Heart left ventricle (tissue), 13 donors: ENCODE results near the gene ANKRD61.

Experiments used
- POLR2A ChIP-seq, 2 donors: fragments of 450-650 bp; IDR thresholded peaks; one replicate each; pipeline ENCODE4 v1.6.1; 2017; ENCODE audit warnings: antibody characterized with exemption in 2 of 2, mild to moderate bottlenecking in 2 of 2, moderate library complexity in 2 of 2
- TF ChIP-seq, protein P1 (sequence below), 12 donors: fragments of 200-600 bp; sonication (generic) in 4 of 12; IDR thresholded peaks; one replicate each; pipeline versions ENCODE4 v1.5.0 to v1.8.0; 2018 to 2022; ENCODE audit warnings: antibody characterized with exemption in 12 of 12, mild to moderate bottlenecking in 5 of 12
- donor health status: ischemic (EF 13 %, LVEDD 7.1; RV severe dilation, severe dysfunction).
- donor health status: DM: no; HTN: yes; CAD: no.
- donor health status: DM: no; HTN: no; CAD: no.
- donor health status: ischemic (EF 25% LVEDD 6.9; RV normal size, moderate dysfunction).
- donor health status: ischemic (EF 25% LVEDD 5.7; RV mildly dilated, moderate dysfunction).
- donor health status: ischemic (EF 35%, LVEDD 5.7; RV mildly dilated, moderate dysfunction).
- donor health status: nonischemic (EF 11% LVEDD 7.7; RV severe dilation, severe dysfunction).
- donor health status: DM: yes; HTN: yes; CAD: no.
- donor health status: PGD.
- donor health status: ischemic (EF 29% LVEDD 5.4; RV normal size, mild dysfunction).
- donor health status: nonischemic (EF 23%, LVEDD 6.1; RV moderate dilation, normal function).

DNA sequence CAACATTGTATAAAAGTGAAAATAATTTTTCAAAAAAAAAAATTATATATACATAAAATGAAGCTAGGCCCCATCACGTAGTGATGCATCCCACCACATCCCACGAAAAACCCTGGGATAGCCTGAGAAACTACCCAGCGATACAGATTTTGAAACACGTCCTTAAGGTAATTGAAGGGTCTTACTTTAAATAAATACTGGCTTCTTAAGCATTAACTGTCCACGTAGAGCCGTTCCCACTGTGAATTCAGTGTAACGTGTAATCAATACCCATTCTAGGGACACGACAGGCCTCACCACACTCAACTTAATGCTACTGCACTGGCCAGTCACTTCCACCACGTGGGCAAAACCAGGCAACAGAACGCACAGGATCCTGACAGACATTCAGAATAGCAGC lies 4.0 kb downstream of the ANKRD61 start:
- no peak for TF ChIP-seq POLR2A (IDR thresholded peaks at IDR 0.05)
- TF ChIP-seq, protein P1, sequence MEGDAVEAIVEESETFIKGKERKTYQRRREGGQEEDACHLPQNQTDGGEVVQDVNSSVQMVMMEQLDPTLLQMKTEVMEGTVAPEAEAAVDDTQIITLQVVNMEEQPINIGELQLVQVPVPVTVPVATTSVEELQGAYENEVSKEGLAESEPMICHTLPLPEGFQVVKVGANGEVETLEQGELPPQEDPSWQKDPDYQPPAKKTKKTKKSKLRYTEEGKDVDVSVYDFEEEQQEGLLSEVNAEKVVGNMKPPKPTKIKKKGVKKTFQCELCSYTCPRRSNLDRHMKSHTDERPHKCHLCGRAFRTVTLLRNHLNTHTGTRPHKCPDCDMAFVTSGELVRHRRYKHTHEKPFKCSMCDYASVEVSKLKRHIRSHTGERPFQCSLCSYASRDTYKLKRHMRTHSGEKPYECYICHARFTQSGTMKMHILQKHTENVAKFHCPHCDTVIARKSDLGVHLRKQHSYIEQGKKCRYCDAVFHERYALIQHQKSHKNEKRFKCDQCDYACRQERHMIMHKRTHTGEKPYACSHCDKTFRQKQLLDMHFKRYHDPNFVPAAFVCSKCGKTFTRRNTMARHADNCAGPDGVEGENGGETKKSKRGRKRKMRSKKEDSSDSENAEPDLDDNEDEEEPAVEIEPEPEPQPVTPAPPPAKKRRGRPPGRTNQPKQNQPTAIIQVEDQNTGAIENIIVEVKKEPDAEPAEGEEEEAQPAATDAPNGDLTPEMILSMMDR (IDR thresholded peaks at IDR 0.05): no peak
